Nephron (organoid): Measurements from ENCODE around the gene FPGS.

Source experiments
- H3K27ac Mint-ChIP-seq, 3 experiments: 2 replicates each; pipeline ENCODE4 v1.8.0; 2020; ENCODE audit warnings: mixed read lengths in 3 of 3, mild to moderate bottlenecking in 2 of 3, moderate library complexity in 1 of 3
- H3K27me3 Mint-ChIP-seq: 2 replicates; pipeline ENCODE4 v1.8.0; 2021; ENCODE audit warnings: low read depth, mild to moderate bottlenecking, moderate library complexity, mixed read lengths
- H3K36me3 Mint-ChIP-seq: 2 replicates; pipeline ENCODE4 v1.8.0; 2020; ENCODE audit warnings: low read depth, mixed read lengths
- H3K4me1 Mint-ChIP-seq: 2 replicates; pipeline ENCODE4 v1.8.0; 2020; ENCODE audit warnings: mixed read lengths
- H3K4me3 Mint-ChIP-seq, 3 experiments: 2 replicates each; pipeline ENCODE4 v1.8.0; 2020; ENCODE audit warnings: mild to moderate bottlenecking in 3 of 3, mixed read lengths in 3 of 3, moderate library complexity in 2 of 3
- H3K9me3 Mint-ChIP-seq: 2 replicates; pipeline ENCODE4 v1.8.0; 2020; ENCODE audit warnings: mixed read lengths
- CTCF ChIP-seq, 3 experiments: fragments of 200-600 bp; sonication (generic); IDR thresholded peaks; one replicate each; pipeline ENCODE4 v1.5.0; 2021; ENCODE audit warnings: antibody characterized with exemption in 3 of 3; ENCODE audit not compliant: unreplicated experiment in 3 of 3

Gene FPGS

DNA sequence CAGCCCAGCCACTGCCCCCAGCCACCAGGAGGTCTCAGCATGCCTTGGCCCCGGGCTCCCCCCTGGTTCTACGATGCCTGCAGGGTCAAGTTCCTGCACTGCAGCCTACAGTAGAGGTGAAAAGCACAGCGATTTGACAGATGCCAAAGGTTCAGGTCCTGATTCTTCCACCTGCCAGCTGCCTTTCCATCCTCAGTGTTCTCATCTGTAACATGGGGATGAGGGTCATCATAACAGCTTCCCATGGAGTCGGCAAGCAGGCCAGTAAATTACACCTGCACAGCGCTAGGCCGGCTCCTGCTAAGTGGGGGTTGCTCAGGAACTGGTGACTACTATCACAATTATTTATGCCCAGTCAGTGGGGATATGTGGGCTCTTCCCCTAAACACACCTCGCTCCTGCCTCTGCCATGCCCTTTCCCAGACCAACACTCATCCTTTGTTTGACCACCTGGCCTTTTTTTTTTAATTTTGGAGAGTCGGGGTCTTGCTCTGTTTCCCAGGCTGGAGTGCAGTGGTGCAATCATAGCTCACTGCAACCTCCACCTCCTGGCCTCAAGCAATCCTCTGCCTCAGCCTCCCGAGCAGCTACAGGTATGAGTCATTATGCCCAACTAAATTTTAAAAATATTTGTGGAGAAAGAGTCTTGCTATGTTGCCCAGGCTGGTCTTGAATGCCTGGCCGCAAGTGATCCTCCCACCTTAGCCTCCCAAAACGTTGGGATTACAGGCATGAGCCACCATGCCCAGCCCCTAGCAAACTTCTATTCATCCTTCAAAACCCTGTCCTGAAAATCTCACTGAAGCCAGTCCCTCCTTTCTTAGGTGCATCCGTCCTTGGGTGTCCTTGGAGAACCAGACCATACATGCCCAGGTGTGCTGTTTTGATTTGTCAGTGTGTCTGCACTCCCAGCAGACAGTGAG, 45.4 kb downstream of the FPGS start:
- TF ChIP-seq CTCF (IDR thresholded peaks at IDR 0.05; ENCODE audit: unreplicated experiment in 3 of 3): no peak
- Mint-ChIP-seq H3K9me3 (peaks cover 8% of the 10 kb centered on the region), H3K27ac (peak overlapping the region; percentile 61 to 79 (median 72)), H3K36me3 (peaks cover 8% of the 10 kb centered on the region), H3K4me3 (no peak overlapping the region), H3K4me1 (peaks cover 34% of the 10 kb centered on the region), H3K27me3 (peaks cover 4% of the 10 kb centered on the region)

DNA sequence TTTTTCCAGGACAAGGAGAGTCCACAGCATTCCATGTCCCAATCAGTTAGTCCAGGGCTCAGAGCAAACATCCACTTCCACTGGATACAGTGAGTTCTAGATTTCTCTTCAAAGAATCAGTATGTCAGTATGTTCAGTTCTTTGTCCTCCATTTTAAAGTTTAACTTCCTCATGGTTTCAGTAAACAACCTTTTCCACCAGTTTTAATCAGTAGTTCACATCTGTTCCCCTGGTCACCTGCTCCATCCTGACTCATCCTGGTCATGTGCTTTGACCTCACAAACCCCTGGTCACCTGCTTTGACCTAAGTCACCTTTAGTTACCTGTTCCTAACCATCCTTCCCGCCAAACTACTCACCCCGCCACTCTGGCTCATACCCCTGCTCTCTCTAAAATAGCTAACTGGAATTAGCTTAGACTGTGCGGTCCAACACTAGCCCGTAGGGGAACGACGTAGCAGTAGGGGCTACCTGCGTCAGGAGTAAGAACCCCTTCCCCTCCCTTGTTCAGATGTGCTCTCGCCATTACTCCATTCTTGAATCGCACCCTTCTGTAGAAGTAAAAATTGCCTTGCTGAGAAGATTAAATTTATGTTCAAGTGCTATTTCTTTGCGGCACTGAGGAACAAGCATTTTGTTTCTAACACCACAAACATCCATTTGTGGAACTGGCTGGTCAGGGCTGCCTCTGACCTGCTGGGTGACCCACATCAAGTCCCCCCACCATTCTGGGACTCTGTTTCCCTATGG, 46.2 kb downstream of the FPGS start:
- TF ChIP-seq CTCF (IDR thresholded peaks at IDR 0.05; ENCODE audit: unreplicated experiment in 3 of 3): no peak
- Mint-ChIP-seq H3K4me1 (peaks cover 34% of the 10 kb centered on the region), H3K4me3 (peak overlapping the region in 1 of 3 experiments; percentile 1), H3K36me3 (peaks cover 8% of the 10 kb centered on the region), H3K9me3 (peaks cover 8% of the 10 kb centered on the region), H3K27me3 (peaks cover 4% of the 10 kb centered on the region), H3K27ac (peak overlapping the region; percentile 40 to 72 (median 46))

- TF ChIP-seq CTCF (IDR thresholded peaks at IDR 0.05; ENCODE audit: unreplicated experiment in 3 of 3): no peak
- peaks cover 8% of the 10 kb centered on the region for H3K9me3 Mint-ChIP-seq
- peaks cover 4% of the 10 kb centered on the region for H3K27me3 Mint-ChIP-seq
- peak overlapping the region; percentile 17 to 68 (median 32) for H3K27ac Mint-ChIP-seq
- no peak overlapping the region for H3K4me3 Mint-ChIP-seq
- peaks cover 26% of the 10 kb centered on the region for H3K4me1 Mint-ChIP-seq
- H3K36me3 Mint-ChIP-seq: peaks cover 8% of the 10 kb centered on the region
These were observed 47.7 kb downstream of the FPGS start for GRCh38 chr9:127850286-127850830.

GRCh38 chr9:127852829-127853228, 50.1 kb downstream of the FPGS start:
- peaks cover 18% of the 10 kb centered on the region for H3K4me1 Mint-ChIP-seq
- no peak for TF ChIP-seq CTCF (IDR thresholded peaks at IDR 0.05; ENCODE audit: unreplicated experiment in 3 of 3)

DNA sequence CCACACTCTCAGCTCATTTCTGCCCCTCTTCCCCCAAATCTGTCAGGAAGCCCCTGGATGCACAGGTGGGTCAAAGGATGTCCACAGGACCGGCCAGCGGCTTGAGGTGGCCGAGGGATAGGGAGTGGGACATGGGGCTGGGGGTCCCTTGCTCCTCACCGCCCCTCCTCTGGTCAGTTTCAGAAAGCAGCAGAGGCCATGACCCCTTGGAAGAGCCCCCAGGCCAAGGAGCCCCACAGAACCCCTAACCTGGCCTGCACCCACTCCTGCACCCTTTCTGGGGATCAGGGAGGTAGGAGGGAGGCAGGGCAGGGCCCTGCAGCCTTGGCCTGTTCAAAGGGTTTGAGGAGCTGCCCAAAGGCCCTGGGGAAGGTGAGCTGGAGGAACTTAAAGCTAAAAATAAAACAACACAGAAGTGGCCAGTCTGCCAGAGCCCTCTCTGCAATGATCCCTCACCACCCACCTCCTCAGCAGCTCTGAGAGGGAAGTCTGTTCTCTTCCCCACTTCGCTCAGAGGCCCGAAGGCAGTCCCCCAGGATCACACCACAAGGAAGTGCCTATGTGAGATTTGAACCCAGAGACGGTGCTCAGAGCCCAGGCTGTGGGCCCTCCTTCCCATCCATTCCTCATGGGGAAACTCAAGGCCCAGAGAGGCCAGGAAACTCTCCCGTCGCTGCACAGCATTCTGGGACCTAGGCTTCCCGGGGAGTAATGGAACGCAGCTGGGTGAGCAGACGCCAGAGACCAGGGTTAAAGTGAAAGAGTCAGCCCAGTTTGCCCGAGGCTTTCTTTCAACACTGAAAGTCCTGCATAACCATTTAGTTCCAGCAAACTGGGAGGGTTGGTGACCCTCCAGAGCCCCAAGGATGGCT, 50.9 kb downstream of the FPGS start:
- Mint-ChIP-seq H3K9me3 (peaks cover 8% of the 10 kb centered on the region), H3K27me3 (peaks cover 4% of the 10 kb centered on the region), H3K4me3 (peak overlapping the region; percentile 74 to 83 (median 76)), H3K27ac (peak overlapping the region; percentile 59 to 68 (median 67)), H3K36me3 (peaks cover 8% of the 10 kb centered on the region), H3K4me1 (peaks cover 22% of the 10 kb centered on the region)
- TF ChIP-seq CTCF (IDR thresholded peaks at IDR 0.05; ENCODE audit: unreplicated experiment in 3 of 3): no peak

More at GRCh38 chr9:127852829-127853228, 50.1 kb downstream of the FPGS start:
- Mint-ChIP-seq H3K4me3 (peak overlapping the region in 2 of 3 experiments; percentile 55 to 64), H3K27me3 (peaks cover 4% of the 10 kb centered on the region), H3K9me3 (peaks cover 8% of the 10 kb centered on the region), H3K36me3 (peaks cover 8% of the 10 kb centered on the region), H3K27ac (peak overlapping the region in 2 of 3 experiments; percentile 43 to 68)
